ENCODE results near the gene RER1. TPM values are rescaled to one million over a fixed set of nuclear protein-coding genes. Genes with fewer than 3 reads are reported as not detected.
A peak's percentile ranks its signal among the peaks of the same experiment; 100 is the strongest.

The RER1 gene
- total RNA-seq, 1 experiment from 2014 or later: 174 TPM

DNA sequence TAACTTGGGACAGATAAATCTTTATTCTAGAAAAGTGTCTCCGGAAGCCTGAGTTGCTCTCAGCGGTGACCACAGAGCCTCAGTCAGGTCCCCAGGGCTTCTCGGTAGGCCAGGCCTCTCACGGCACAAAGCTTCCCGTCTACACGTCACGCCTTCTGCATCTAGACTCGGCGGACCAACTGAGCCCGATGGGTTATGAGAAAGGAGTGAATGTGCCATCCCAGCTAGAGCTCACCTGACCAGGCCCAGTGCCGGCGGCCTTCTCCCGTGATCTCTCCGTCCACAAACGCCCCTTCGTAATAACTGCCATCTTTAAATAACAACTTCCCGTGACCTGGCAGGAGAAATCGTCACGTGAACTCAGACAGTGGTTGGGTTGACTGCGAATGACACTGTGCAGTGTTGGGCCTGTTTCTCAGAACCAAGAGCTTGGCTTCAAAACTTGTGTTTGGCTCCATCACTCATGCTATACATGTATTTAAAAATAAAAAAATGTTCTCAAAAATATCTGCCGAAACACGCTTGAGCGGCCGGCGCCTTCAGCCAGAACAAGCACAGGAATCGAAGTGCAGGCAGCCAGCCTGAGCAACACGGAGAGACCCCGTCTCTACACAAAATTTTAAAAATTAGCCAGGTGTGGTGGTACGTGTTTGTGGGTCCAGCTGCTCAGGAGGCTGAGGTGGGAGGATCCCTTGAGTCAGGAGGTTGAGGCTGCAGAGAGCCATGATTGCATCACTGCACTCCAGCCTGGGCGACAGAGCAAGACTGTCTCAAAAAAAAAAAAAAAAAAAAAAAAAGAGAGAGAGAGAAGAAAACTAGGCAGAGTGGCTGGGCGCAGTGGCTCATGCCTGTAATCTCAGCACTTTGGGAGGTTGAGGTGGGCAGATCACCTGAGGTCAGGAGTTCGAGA lies 3.4 kb upstream of the RER1 start:
- DNase-seq (ENCODE audit: low read depth): no peak

DNA sequence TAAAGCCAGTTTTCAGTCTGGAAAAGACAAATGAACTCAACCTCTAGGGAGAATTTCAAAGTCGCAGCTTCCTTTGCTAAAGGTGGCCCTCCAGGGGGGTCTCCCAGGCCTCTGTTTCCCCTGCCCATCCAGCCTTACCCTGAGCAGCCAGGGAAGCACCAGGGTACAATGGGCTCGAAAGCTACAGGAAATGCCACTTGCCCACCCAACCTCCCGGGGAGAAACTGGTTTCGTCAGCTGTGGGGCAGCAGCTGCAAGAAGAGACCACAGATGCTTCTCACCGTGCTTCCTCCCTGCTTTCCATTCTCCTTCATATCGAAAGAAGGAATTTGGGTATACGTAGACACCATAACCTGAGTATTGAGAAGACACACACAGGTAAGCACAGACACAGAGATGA lies 2.0 kb upstream of the RER1 start:
- DNase-seq (ENCODE audit: low read depth): no peak

DNA sequence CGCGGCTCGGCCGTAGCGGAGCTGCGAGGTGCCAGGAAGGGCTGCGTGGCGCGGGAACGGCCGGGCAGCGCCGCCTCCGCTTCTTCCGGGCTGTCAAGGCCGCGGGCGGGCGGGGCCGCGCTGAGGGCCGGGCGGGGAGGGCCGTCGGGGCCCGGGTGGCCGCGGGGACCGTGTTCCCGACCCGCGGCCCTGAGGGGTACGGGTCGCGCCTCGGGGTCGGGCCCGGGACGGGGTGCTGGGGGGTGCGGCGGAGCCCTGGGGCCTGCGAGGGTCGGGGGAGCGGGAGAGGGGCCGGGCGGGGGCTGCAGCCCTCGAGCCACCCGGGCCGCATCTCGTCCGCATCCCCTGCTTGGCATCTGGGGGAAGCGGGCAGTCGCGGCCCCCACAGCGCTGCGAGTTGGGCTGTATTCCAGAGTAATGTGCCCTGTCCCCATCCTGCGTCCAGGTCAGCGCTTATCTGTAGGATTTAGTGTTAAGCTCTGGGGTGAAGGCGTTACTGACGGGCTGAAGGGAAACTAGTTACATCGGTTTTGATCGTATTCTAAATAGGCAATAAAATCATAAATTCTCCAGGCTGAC lies 379 bp downstream of the RER1 start:
- DNase-seq (ENCODE audit: low read depth): no peak

DNA sequence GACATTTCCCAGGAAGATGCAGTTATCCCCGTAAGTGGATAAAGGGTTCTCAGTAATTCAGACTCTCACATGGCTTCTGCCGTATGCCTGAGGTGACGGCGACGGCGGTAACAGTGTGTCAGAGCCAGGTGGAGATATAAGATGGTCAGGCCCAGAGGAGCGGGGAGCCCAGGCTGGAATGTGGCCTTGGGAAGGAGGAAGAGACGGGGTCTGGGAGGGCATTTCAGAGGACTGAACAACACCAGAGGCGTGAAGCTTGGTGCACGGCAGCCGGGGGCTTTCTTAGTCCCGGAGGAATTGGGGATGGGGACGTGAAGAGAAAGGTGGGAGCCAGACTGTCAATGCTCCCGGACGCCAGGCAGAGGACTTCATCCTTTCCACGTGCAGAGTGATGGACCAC lies 1.0 kb downstream of the RER1 start:
- DNase-seq (ENCODE audit: low read depth): no peak

DNA sequence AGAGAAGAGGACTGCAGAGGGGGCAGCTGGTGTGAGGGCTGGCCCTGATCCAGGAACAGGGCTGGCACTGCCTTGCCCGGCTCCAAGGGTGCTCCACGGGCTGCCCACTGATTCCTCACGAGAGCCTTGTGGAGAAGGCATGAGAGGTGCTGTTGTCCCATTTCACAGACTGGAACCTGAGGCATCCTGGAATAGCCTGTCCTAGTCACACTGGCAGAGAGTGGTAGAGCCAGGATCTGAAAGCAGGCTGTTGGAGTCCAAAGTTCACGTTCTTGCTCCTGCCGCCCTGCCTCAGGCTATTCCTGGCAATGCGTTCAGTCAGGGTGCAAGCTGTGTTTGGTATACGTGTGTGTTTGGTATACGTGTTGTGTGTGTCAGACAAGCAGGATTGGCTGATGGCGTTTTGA lies 1.8 kb downstream of the RER1 start:
- no peak for DNase-seq (ENCODE audit: low read depth)

DNA sequence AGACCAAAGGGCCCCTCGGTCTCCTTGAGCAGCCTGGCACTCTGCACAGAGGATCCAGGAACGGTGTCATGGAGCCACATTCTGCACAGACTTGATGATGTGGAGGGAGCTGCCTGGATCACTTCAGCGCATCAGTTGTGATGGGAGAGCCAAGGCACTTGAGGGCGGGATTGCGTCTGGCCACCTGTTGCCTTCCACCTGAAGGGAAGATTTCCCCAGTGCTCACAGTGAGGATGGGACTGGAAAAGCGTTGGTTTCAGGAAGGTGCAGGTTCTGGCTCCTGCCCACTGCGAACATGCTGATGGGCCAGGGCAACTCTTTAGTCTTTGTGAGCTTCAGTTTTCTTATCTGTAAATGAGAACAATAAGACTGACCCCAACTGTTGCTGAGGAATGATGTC lies 2.6 kb downstream of the RER1 start:
- DNase-seq (ENCODE audit: low read depth): no peak

DNA sequence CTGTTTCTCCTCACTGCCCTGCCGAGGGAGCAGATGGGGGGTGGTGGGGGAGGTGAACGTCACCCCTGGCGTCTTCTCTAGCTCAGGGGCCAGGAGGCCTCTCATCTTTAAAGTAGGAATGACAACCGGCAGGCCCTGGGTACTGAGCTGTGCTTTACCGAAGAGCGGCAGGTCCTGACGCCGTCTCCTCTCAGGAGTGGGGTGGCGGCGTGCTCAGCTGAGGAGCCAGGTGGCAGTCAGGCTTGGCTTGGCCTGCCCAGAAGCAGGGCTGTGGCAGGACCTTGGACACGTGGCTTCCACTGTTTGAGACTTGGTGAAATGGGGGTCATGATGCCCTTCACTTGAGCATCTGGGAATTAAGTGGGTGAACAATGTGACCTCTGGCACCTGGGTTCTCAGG lies 3.1 kb downstream of the RER1 start:
- no peak for DNase-seq (ENCODE audit: low read depth)

DNA sequence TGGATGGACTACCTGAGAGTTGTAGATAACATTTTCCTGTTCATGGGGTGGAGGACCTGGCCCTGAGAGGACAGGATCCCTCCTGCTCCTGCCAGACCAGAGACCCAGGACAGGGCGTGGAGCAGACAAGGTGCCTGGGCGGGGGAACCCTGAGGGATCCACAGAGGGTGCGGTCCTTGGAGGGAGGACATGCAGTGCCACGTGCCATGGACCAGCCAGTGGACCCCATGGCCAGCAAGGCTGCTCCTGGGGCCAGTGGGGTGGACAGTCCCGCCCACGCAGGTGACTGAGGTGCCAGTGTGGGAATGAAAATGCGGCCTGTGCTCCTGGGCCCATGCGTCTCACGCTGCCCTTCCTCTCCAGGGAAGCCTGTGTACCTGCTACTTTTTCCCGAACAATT lies 3.6 kb downstream of the RER1 start:
- DNase-seq (ENCODE audit: low read depth): no peak

DNA sequence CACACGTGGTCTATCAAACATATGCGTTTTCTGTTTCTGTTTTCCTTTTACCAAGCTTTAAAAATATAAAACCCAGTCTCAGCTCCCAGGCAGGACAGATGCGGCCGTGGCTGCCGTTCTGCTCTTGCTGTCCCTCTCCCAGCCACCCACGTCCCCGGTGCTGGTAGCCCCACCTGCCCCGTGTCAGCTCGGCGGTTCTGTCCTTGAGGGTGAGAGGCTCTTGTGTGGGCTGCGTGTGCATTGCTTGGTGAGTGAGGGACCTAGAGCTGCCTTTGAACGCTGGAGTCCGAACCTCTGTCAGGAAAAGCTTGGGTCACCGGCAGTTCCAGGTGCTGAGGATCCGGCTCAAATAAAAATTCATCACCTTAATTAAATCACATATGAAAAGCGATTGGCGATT lies 4.4 kb downstream of the RER1 start:
- no peak for DNase-seq (ENCODE audit: low read depth)

DNA sequence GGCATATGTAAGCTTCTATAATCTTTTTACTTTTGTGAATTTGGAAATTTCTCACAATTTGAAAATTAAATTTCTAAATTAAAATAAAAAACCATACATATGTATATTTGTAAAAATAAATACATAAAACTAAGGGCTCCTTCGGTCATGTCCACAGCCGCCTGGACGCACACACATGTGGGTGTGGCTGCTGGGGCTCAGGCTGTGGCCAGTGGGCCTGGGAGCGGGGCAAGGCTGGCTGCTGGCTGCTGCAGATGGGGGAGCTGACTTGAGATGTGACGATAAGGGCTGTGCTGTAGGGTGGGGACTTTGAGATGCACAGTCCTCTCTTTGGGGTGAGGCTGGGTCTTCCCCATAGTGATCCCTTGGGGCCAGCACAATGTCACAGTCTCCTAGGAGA lies 4.8 kb downstream of the RER1 start:
- DNase-seq (ENCODE audit: low read depth): no peak

DNA sequence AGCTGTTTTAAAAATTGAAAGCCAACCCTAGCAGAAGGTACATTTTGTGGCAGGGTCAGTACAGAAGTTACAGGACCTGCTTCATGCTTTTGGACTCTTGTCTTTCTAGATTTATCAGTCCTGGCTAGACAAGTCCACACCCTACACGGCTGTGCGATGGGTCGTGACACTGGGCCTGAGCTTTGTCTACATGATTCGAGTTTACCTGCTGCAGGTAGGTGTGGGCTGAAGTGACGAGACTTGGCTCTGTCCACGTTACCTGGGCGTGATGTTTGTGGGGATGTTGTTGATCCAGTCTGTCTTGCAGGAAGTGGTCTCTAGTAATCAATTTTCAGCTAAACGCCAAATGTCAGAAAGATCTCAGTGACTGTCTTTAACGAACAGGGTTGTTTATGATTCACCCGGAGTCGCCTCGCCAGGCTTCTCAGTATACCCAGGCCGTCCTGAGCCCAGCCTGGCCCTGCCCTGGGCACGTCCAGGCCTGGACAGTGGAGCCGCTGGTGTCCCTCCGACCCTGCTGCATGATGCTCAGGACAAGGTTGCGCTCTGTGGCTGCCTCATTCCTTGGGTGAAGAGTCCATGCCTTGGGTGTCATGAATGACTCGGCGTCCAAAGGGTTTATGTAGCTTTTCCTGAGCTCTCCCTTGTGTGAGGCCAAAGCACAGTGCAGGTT lies 5.5 kb downstream of the RER1 start:
- no peak for DNase-seq (ENCODE audit: low read depth)

DNA sequence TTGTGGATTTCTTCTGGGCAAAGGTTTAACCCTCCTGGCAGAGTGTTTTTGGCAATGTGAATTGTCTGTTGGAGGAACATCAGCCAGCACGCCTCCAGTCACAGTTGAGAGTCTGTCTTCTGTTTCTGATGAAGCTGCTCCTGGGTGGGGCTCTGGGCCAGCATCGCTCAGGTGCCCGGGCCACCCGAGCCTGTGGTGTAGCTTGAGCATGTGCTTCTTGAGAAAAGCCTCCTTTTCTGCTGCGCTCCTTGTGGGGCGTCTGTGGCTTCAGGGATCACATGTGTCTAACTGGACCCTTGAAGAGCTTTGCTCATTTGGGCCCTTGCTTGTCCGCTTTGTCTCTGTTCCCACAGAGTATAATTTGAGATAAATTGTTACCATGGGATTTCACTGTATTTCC lies 7.2 kb downstream of the RER1 start:
- no peak for DNase-seq (ENCODE audit: low read depth)

DNA sequence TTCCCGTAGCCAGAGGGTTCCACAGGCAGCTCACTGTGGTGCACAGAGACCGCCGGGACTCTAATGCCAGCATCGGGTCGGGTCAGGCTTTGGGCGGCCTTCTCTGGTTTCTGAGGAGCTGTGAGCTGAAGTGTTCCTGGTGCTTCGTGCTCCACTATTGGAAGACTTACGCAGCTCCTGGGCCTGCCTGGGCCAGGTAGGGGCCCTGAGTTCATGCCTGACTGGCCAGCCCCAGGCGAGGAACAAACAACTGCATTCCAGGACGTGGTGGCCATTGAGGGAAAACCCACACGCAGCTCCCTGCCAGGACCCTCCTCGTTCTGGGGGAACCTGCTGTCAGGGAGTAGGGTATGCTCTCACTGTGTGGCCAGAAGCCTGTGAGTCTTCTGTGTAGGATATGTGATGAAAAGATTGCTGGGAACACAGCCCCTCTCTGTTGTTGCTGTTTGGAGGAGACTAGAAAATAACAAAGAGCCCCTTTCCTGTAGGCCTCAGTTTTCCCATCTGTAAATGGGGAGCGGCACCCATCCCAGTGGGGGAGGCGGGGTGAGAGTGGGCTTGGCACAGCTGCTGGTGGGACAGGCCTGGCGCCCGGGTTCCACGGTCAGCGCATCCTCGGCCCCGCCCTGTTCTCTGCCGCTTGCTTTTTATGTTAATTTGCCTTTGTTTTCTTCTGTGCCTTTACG lies 8.4 kb downstream of the RER1 start:
- DNase-seq (ENCODE audit: low read depth): no peak

DNA sequence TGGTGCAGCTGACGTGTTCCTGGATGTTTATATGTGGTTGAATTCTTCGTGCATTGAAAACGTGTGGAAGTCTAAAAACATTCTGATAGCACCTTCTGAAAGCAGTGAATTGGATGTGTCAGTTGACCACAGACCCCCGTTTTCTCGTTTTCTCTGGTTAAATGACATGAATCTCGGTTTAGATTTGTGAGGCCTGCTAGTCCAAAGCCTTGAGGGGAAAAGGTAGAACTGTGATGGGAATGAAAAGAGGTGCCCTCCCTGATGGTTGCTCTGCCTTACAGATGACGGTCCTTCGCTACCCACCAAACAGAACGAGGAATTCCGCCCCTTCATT lies 8.9 kb downstream of the RER1 start:
- no peak for DNase-seq (ENCODE audit: low read depth)

DNA sequence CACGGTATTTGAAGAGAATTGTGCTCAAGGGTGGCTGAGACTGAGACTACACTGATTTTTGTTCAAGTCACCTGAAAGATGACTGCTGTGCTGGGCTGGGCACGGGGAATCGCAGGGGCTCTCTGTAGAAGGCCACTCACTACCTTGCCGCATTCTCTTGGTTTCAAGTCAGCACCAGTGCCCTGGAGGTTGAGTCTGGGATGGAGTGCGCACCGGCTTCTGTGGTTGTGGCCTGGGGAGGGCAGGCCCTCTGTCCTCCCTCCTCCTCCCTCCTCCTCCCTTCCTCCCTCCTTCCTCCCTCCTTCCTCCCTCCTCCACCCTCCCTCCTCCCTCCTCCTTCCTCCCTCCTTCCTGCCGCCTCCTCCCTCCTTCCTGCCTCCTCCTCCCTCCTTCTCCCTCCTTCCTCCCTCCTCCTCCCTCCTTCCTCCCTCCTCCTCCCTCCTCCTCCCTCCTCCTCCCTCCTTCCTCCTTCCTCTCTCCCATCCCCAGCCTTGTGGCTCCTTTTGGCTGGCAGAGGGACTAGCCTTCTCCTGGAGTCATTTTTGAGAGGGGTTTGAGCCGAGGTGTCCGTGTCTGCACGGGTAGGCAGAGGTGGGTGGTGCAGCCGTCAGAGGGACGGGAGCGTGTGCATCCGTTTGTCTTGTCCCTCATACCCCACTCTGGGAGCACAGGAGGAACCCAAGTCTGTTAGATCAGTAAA lies 9.5 kb downstream of the RER1 start:
- no peak for DNase-seq (ENCODE audit: low read depth)

DNA sequence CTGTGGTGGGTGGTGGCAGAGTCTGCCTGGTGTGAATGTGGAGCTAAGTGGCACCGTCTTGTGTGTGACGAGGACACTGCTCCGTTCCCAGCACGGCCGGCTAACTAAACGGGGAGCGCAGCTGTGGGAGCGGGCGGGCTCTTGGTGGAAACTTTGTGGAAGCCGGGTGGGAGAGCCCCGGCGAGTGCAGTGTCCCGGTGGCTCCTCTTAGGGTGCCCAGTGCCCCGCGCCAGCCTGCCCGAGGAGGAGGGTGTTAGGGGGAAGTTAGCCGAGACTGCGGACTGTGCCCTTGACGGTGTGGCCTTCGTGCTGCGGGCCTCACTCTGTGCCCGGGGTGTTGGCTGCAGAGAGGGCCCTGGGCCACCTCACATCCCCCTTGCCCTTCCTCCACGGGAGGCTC lies 10.8 kb downstream of the RER1 start:
- DNase-seq (ENCODE audit: low read depth): no peak

DNA sequence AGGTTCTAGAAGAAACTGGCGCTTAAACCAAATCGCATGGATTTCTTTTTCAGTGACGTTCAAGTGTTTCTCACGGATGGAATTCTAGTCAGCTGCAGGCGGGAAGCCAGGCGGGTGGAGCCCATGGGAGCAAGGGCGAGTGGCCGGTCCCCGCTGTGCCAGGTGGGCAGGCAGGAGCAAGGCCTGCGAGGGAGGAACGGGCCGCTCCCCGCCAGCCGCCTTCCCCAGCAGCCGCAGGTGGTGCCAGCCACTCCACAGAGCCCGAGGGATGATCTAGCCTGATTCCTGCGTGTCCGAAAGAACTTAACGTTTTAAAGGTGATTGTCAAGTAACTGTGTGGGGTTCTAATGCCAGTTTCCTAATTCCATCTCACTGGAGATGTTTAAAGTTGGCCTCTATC lies 11.6 kb downstream of the RER1 start:
- no peak for DNase-seq (ENCODE audit: low read depth)

DNA sequence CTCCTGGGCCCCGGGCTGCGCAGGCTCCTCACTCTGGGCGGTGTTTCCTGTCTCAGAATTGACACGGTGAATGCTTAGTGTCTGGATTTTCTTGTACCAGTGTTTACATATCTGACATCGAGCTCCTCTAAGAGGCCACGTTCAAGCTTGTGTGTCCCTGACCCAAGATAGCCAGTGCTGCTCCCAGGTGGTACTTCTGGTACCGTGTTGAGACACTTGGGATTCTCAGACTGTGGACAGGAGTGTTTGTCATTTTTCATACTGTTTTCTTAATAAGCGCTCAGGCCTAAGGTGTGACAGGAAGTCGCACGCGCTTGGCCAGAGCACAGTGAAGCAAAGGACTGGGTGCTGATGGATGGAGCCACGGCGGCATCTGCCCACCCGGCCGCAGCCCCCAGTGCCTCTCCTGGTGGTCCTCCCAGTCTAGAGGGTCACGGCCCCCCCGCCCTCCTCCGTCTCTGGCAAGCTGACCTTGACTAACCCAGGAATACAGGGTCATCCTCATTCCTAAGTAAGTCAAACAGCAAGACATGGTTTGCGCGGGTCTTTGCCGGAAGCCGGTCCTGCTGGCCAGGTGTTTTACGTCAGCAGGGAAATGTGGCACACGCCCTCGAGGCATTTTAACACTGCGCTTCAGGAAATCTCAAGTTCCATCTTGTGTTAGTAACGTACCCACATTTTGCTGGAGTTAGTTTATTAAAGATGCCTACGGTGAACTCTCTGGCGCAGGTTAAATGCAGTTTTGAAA lies 12.7 kb downstream of the RER1 start:
- no peak for DNase-seq (ENCODE audit: low read depth)

DNA sequence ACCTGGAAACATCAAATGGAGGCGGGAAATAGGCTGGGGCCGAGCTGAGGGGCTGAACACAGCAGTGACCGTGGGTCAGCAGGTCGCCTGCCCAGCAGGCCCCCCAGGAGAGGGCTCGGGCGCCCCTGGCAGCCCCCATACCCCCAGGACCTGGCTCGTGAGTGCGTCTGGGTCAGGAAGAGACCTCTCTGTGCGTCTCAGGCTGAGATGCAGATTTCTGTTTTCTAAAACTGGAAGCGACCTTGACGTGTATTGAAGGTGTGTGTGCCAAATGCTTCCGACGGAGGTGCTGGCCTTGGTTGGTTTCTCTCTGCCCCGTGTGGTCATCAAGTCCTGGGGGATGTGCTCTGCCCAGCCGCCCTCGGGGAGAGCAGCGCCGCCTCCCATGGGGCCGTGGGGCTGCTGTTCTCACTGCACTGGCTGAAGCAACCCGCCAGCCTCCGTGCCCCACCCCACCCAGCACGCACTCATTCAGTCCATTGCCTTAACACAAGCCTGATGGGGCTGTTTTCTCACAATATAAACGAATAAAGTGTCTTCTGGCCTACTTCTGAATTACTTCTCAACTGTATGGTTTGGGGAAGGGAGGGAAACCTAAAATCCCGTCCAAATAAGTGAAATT lies 13.4 kb downstream of the RER1 start:
- DNase-seq (ENCODE audit: low read depth): no peak

DNA sequence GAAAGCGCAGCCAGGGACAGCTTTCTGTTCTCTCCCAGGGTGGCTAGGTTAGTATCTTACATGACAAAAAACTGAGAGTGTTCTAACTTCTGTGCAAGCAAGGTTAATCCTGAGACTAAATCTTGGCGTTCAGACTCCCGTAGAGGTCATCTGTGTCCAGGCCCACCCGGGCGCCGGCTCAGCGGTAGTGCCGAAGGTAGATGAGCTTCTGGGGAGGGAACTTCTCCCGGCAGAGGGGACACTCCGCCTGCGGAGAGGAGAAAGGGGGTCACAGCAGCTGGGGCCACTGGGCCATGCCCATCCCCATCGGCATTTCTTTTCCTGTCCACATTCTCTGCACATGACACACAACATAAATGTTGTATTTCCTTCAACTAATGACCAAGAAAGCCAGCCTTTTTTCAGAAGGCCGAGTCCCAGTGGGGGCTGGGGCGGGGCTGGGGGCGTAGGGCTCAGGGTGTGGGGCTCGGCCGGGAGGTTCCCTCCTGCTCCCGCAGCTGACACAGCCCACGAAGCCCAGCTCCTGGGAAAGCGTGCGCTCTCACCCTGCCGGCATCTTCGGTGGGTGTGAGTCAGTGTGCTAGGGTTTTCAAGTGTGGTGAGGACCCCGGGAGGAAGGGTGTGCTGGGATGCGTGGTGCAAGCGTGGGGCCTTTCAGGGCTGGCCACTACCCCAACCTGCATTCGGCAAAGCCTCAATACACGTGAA lies 14.1 kb downstream of the RER1 start:
- DNase-seq (ENCODE audit: low read depth): peak; percentile 46

All from HT1080 (cell line).